Measurements from ENCODE around the gene GAGE12D. TPM values are rescaled to one million over a fixed set of nuclear protein-coding genes. Genes with fewer than 3 reads are reported as not detected.

The GAGE12D gene
- not detected in 5 replicates for total RNA-seq (2022; extraction: Qiagen RNA extraction; ENCODE audit: low read depth)

GRCh38 chrX:49541433-49541832, at the start of gene GAGE12D:
GAGE12D (plus strand) TSS chrX:49541733; CDS start chrX:49542888, 1,155 bp downstream.

GRCh38 chrX:49531877-49532276, 9.7 kb upstream of the GAGE12D start, which contains the start of gene GAGE12C:
GAGE12C (plus strand) TSS chrX:49532177; CDS start chrX:49533332, 1,155 bp downstream.

GRCh38 chrX:49550989-49551388, 9.5 kb downstream of the GAGE12D start, which contains the start of gene GAGE12E:
GAGE12E (plus strand) TSS chrX:49551289; CDS start chrX:49552444, 1,155 bp downstream.

GRCh38 chrX:49560542-49560941, 19.0 kb downstream of the GAGE12D start, which contains the start of gene GAGE12F:
GAGE12F (plus strand) TSS chrX:49560842; CDS start chrX:49561997, 1,155 bp downstream.

GRCh38 chrX:49570100-49570499, 28.6 kb downstream of the GAGE12D start, which contains the start of gene GAGE12G:
GAGE12G (plus strand) TSS chrX:49570400; CDS start chrX:49571555, 1,155 bp downstream.

GRCh38 chrX:49579649-49580048, 38.1 kb downstream of the GAGE12D start, which contains the start of gene GAGE12H:
GAGE12H (plus strand) TSS chrX:49579949; CDS start chrX:49581104, 1,155 bp downstream.

GRCh38 chrX:49589196-49589595, 47.7 kb downstream of the GAGE12D start, which contains the start of gene GAGE2A:
GAGE2A (plus strand) TSS chrX:49589496; CDS start chrX:49590651, 1,155 bp downstream.

Other genes starting within 250 kb of the GAGE12D start
- gene GAGE10, start 238.1 kb upstream of the GAGE12D start, total RNA-seq (2022; extraction: Qiagen RNA extraction; ENCODE audit: low read depth) = not detected in 5 replicates
- gene GAGE12J, start 219.7 kb upstream of the GAGE12D start, total RNA-seq (2022; extraction: Qiagen RNA extraction; ENCODE audit: low read depth) = not detected in 5 replicates
- gene GAGE13, start 210.2 kb upstream of the GAGE12D start, total RNA-seq (2022; extraction: Qiagen RNA extraction; ENCODE audit: low read depth) = not detected in 5 replicates
- not detected in 5 replicates for gene GAGE12C, start 9.6 kb upstream of the GAGE12D start, total RNA-seq (2022; extraction: Qiagen RNA extraction; ENCODE audit: low read depth)
- not detected in 5 replicates for gene GAGE12E, start 9.6 kb downstream of the GAGE12D start, total RNA-seq (2022; extraction: Qiagen RNA extraction; ENCODE audit: low read depth)
- gene GAGE12F, start 19.1 kb downstream of the GAGE12D start, total RNA-seq (2022; extraction: Qiagen RNA extraction; ENCODE audit: low read depth) = not detected in 5 replicates
- gene GAGE12G, start 28.7 kb downstream of the GAGE12D start, total RNA-seq (2022; extraction: Qiagen RNA extraction; ENCODE audit: low read depth) = not detected in 5 replicates
- not detected in 5 replicates for gene GAGE12H, start 38.2 kb downstream of the GAGE12D start, total RNA-seq (2022; extraction: Qiagen RNA extraction; ENCODE audit: low read depth)
- gene GAGE2A, start 47.8 kb downstream of the GAGE12D start, total RNA-seq (2022; extraction: Qiagen RNA extraction; ENCODE audit: low read depth) = not detected in 5 replicates
- not detected in 5 replicates for gene GAGE1, start 57.3 kb downstream of the GAGE12D start, total RNA-seq (2022; extraction: Qiagen RNA extraction; ENCODE audit: low read depth)
- gene PAGE1, start 154.3 kb downstream of the GAGE12D start, total RNA-seq (2022; extraction: Qiagen RNA extraction; ENCODE audit: low read depth) = 0.29 TPM in 1 of 5 replicates, not detected in the others

All from A549 treated with GW870086 at 1 μM for 4 hours (cell line).